HEK293 (cell line): Measurements from ENCODE around the gene TLL2.
A peak's percentile ranks its signal among the peaks of the same experiment; 100 is the strongest.

Source experiments
- CTCF ChIA-PET: fragments of 350-600 bp; formaldehyde crosslinking; extraction: SDS; loops from one replicate; lab custom pipeline; 2021; ENCODE audit warnings: antibody characterized with exemption; lab: Yijun Ruan, JAX
- POLR2A ChIA-PET: fragments of 300-600 bp; formaldehyde crosslinking; extraction: SDS; loops from one replicate; lab custom pipeline; 2020; ENCODE audit warnings: antibody characterized with exemption, inconsistent platforms; lab: Yijun Ruan, JAX
- H3K27ac ChIP-seq: fragments of 200-500 bp; sonication (Bioruptor generic); 2 replicates; pipeline ENCODE4 v1.5.1; 2014; ENCODE audit warnings: low read depth, low read length, control low read depth, inconsistent platforms; ENCODE audit errors: extremely low read depth
- H3K36me3 ChIP-seq, 2 experiments: fragments of 200-500 bp in 1 of 2; sonication (Bioruptor generic) in 1 of 2; 1 replicate in 1 of 2; 2 replicates in 1 of 2; pipeline ENCODE4 v1.5.1; 2014 to 2017; ENCODE audit warnings: inconsistent platforms in 2 of 2, low read length in 2 of 2; ENCODE audit not compliant: control insufficient read depth in 2 of 2, insufficient read depth in 1 of 2
- H3K4me1 ChIP-seq: fragments of 200-500 bp; sonication (Bioruptor generic); 2 replicates; pipeline ENCODE4 v1.5.1; 2014; ENCODE audit warnings: mild to moderate bottlenecking, low read length, inconsistent platforms; ENCODE audit not compliant: control insufficient read depth, insufficient read depth
- H3K4me3 ChIP-seq: 2 replicates; pipeline ENCODE4 v1.5.1; 2011; ENCODE audit warnings: low read depth, mild to moderate bottlenecking, control low read depth, low read length, moderate library complexity
- H3K9me3 ChIP-seq: fragments of 200-500 bp; sonication (Bioruptor generic); 2 replicates; pipeline ENCODE4 v1.5.1; 2014; ENCODE audit warnings: low read depth, low read length, inconsistent platforms; ENCODE audit not compliant: control insufficient read depth, insufficient read depth
- GFI1B ChIP-seq: fragments of 450-650 bp; formaldehyde crosslinking; IDR thresholded peaks from 2 replicates; pipeline ENCODE4 v1.5.1; 2016; ENCODE audit warnings: missing biosample characterization, missing genetic modification characterization
- PRDM1 ChIP-seq: fragments of 450-650 bp; formaldehyde crosslinking; IDR thresholded peaks from 2 replicates; pipeline ENCODE4; 2016; ENCODE audit warnings: missing biosample characterization, missing genetic modification characterization
- SP2 ChIP-seq: fragments of 450-650 bp; formaldehyde crosslinking; IDR thresholded peaks from 2 replicates; pipeline ENCODE4 v1.5.1; 2016; ENCODE audit warnings: missing biosample characterization, missing genetic modification characterization
- TCF7L2 ChIP-seq: IDR thresholded peaks from 2 replicates; pipeline ENCODE4 v1.6.1; 2011; ENCODE audit warnings: low read depth, mild to moderate bottlenecking, inconsistent platforms, low read length, moderate library complexity, borderline replicate concordance
- ZIC2 ChIP-seq: fragments of 450-650 bp; formaldehyde crosslinking; IDR thresholded peaks from 2 replicates; pipeline ENCODE4 v1.5.1; 2016; ENCODE audit warnings: missing biosample characterization, missing genetic modification characterization
- ZNF146 ChIP-seq: fragments of 450-650 bp; formaldehyde crosslinking; IDR thresholded peaks from 2 replicates; pipeline ENCODE4 v1.5.1; 2016; ENCODE audit warnings: missing biosample characterization, missing genetic modification characterization
- ZNF155 ChIP-seq: fragments of 450-650 bp; formaldehyde crosslinking; IDR thresholded peaks from 2 replicates; pipeline ENCODE4 v1.5.1; 2016; ENCODE audit warnings: missing biosample characterization, missing genetic modification characterization
- ZNF211 ChIP-seq: fragments of 450-650 bp; formaldehyde crosslinking; IDR thresholded peaks from 2 replicates; pipeline ENCODE4 v1.5.1; 2016; ENCODE audit warnings: low read depth, missing biosample characterization, missing genetic modification characterization
- ZNF341 ChIP-seq: fragments of 450-650 bp; formaldehyde crosslinking; IDR thresholded peaks from 2 replicates; pipeline ENCODE4; 2016; ENCODE audit warnings: low read depth, missing biosample characterization, missing genetic modification characterization
- ZNF600 ChIP-seq: fragments of 450-650 bp; formaldehyde crosslinking; IDR thresholded peaks from 2 replicates; pipeline ENCODE4 v1.5.1; 2016; ENCODE audit warnings: missing biosample characterization, missing genetic modification characterization
- ZNF777 ChIP-seq: fragments of 450-650 bp; formaldehyde crosslinking; IDR thresholded peaks from 2 replicates; pipeline ENCODE4 v1.5.1; 2017; ENCODE audit warnings: missing biosample characterization, missing genetic modification characterization, borderline replicate concordance
- TF ChIP-seq, protein P1 (sequence below): fragments of 450-650 bp; formaldehyde crosslinking; IDR thresholded peaks from 2 replicates; pipeline ENCODE4 v1.5.1; 2016; ENCODE audit warnings: missing biosample characterization, missing genetic modification characterization, low read depth
- TF ChIP-seq, protein P2 (sequence below): fragments of 450-650 bp; formaldehyde crosslinking; IDR thresholded peaks from 2 replicates; pipeline ENCODE4 v1.5.1; 2016; ENCODE audit warnings: missing biosample characterization, missing genetic modification characterization
- TF ChIP-seq, protein P3 (sequence below): sonication (generic); formaldehyde crosslinking; IDR thresholded peaks from 2 replicates; pipeline ENCODE4 v1.8.1; 2022; ENCODE audit warnings: mild to moderate bottlenecking, moderate library complexity, missing genetic modification reagents
- TF ChIP-seq, protein P4 (sequence below): fragments of 450-650 bp; formaldehyde crosslinking; IDR thresholded peaks from 2 replicates; pipeline ENCODE4 v1.5.1; 2017; ENCODE audit warnings: missing biosample characterization, missing genetic modification characterization
- TF ChIP-seq, protein P5 (sequence below): fragments of 450-650 bp; formaldehyde crosslinking; IDR thresholded peaks from 2 replicates; pipeline ENCODE4 v1.5.1; 2016; ENCODE audit warnings: missing biosample characterization, missing genetic modification characterization
- TF ChIP-seq, protein P6 (sequence below): fragments of 450-650 bp; IDR thresholded peaks from 2 replicates; pipeline ENCODE4 v1.5.1; 2018; ENCODE audit warnings: missing biosample characterization, mild to moderate bottlenecking, missing genetic modification characterization

TLL2 gene

DNA sequence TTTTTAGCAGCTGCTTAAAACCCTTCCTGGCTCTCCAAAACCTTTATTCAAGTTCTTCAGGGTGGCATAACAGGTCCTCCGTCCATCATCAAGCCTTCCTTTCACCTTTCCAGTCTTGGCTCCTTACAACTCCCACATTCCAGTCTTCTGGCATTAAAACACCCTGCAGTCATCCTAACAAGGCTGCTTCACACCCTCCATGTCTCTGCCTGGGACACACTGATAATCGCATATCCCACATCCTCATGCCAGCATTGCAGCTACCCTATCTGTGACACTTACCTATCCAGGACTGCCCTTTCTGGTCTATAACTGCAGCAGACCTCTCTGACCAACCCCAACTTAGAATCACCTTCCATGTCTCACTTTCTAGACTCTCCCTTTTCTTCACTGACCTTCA is 2.6 kb upstream of the TLL2 start:
- POLR2A ChIA-PET: no interaction called here
- no peak overlapping the region for H3K4me3 ChIP-seq
- CTCF ChIA-PET: interaction anchor here (0.7 to 1.3 kb wide), 4 partner anchors 10 to 189 kb away, joined by 3 to 4 read pairs (median 3); no protein-coding TSS in a partner anchor
- H3K9me3 ChIP-seq: no peaks in the 10 kb centered on the region
- peaks cover 5% of the 10 kb centered on the region for H3K4me1 ChIP-seq
- TF ChIP-seq PRDM1 (tag by site-specific recombination) (peak; percentile 60; the same call in 1 of the 2 replicates), ZNF600 (tag by site-specific recombination) (peak; percentile 36; the same call in 1 of the 2 replicates)
- TF ChIP-seq, protein P1, sequence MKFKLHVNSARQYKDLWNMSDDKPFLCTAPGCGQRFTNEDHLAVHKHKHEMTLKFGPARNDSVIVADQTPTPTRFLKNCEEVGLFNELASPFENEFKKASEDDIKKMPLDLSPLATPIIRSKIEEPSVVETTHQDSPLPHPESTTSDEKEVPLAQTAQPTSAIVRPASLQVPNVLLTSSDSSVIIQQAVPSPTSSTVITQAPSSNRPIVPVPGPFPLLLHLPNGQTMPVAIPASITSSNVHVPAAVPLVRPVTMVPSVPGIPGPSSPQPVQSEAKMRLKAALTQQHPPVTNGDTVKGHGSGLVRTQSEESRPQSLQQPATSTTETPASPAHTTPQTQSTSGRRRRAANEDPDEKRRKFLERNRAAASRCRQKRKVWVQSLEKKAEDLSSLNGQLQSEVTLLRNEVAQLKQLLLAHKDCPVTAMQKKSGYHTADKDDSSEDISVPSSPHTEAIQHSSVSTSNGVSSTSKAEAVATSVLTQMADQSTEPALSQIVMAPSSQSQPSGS (tag by site-specific recombination): no peak
- peaks cover 8 to 26% of the 10 kb centered on the region in 2 experiments; a peak in 2 of 3 replicates for H3K36me3 ChIP-seq
- H3K27ac ChIP-seq: no peak overlapping the region

DNA sequence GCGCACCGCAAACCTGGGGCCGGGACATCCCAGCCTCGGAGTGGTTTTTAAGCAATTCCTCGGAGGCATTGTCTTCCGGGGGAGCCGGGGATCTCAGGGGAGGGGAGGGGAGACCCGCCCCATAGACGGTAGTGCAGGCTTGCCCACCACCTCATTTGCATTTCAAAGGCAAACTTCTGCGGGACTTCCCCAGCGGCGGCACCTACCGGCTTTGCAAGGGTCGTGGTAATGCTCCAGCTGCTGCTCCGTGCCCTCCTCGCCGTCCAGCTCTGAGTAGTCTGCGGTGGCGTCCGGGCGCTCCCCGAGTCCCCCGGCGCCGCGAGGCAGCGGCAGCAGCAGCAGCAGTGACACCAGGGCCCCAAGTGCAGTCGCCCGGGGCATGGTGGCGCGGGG is 425 bp downstream of the TLL2 start:
- ChIA-PET POLR2A (interaction anchor here (1.2 kb wide), 2 partner anchors 138 to 556 kb away, joined by 3 read pairs; no protein-coding TSS in a partner anchor), CTCF (interaction anchor here (0.6 to 5.6 kb wide), 20 partner anchors 12 to 371 kb away, joined by 3 to 79 read pairs (median 4); no protein-coding TSS in a partner anchor)
- H3K9me3 ChIP-seq: no peaks in the 10 kb centered on the region
- peaks cover 0 to 3% of the 10 kb centered on the region in 2 experiments; a peak in 1 of 3 replicates for H3K36me3 ChIP-seq
- TF ChIP-seq ZNF155: no peak
- no peak for TF ChIP-seq ZNF211 (tag by site-specific recombination)
- TF ChIP-seq, protein P2, sequence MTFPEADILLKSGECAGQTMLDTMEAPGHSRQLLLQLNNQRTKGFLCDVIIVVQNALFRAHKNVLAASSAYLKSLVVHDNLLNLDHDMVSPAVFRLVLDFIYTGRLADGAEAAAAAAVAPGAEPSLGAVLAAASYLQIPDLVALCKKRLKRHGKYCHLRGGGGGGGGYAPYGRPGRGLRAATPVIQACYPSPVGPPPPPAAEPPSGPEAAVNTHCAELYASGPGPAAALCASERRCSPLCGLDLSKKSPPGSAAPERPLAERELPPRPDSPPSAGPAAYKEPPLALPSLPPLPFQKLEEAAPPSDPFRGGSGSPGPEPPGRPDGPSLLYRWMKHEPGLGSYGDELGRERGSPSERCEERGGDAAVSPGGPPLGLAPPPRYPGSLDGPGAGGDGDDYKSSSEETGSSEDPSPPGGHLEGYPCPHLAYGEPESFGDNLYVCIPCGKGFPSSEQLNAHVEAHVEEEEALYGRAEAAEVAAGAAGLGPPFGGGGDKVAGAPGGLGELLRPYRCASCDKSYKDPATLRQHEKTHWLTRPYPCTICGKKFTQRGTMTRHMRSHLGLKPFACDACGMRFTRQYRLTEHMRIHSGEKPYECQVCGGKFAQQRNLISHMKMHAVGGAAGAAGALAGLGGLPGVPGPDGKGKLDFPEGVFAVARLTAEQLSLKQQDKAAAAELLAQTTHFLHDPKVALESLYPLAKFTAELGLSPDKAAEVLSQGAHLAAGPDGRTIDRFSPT (tag by site-specific recombination): peak; percentile 33
- peak; percentile 46; the same call in 1 of the 2 replicates for TF ChIP-seq TCF7L2
- 0 out of 2 replicates have a peak, but pooled peaks have one; percentile 73 for TF ChIP-seq ZNF777 (tag by site-specific recombination)
- TF ChIP-seq, protein P3, sequence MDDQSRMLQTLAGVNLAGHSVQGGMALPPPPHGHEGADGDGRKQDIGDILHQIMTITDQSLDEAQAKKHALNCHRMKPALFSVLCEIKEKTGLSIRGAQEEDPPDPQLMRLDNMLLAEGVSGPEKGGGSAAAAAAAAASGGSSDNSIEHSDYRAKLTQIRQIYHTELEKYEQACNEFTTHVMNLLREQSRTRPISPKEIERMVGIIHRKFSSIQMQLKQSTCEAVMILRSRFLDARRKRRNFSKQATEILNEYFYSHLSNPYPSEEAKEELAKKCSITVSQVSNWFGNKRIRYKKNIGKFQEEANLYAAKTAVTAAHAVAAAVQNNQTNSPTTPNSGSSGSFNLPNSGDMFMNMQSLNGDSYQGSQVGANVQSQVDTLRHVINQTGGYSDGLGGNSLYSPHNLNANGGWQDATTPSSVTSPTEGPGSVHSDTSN (CRISPR knock-in tag): no peak
- 0 out of 2 replicates have a peak, but pooled peaks have one; percentile 5 for TF ChIP-seq ZIC2
- peak overlapping the region; percentile 46 for H3K4me3 ChIP-seq
- peak overlapping the region; percentile 42; the same call in 1 of the 2 replicates for H3K27ac ChIP-seq
- peaks cover 5% of the 10 kb centered on the region for H3K4me1 ChIP-seq

DNA sequence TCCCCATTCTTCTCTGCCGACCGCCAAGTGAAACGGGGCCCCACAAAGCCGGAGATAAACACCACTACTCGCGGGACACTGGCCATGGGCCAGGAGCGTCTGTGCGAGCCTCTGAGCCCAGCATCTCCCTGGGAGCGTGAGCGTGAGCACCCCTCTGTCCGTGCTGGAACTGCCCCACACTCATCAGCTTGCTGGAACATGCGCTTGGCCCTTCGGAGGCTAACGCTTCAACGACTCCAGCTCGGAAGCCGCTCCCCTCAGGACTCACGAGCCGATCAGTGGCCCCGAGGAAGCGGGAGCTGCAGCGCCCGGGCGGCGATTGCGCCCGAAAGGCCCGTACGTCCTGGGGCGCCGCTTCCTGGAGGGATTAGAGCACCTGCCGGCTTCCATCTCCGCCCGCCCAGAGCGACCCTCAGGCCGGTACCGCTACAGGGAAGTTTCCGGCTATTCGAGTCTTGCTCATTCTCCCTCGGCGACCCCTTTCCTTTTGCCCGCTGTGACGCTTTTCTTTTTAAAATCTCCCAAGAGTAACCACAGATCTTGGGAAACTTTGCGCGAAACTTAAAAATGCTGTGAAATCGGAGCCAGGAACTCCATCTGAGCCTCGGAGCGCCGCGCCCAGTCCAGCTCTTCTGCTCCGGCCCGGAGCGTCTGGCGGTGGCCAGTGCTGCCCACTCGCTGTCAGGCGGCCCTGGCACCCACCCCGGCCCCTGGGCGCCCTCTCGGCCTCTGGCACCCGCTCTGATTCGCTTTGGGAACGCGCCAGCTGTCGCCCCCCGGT is 1.0 kb downstream of the TLL2 start:
- Histone ChIP-seq H3K36me3 (no peaks in the 10 kb centered on the region), H3K4me3 (peak overlapping the region; percentile 46), H3K27ac (no peak overlapping the region), H3K9me3 (no peaks in the 10 kb centered on the region), H3K4me1 (peaks cover 5% of the 10 kb centered on the region)
- POLR2A ChIA-PET: interaction anchor here (1.2 kb wide), 1 partner anchor 137 kb away, joined by 3 read pairs; no protein-coding TSS in a partner anchor
- CTCF ChIA-PET: interaction anchor here (0.6 to 5.6 kb wide), 20 partner anchors 11 to 371 kb away, joined by 3 to 79 read pairs (median 5); no protein-coding TSS in a partner anchor
- TF ChIP-seq ZNF146 (tag by site-specific recombination) (no peak), ZNF341 (peak; percentile 58; the same call in 1 of the 2 replicates), SP2 (tag by site-specific recombination) (peak; percentile 4; the same call in 1 of the 2 replicates), GFI1B (tag by site-specific recombination) (no peak)
- TF ChIP-seq, protein P4, sequence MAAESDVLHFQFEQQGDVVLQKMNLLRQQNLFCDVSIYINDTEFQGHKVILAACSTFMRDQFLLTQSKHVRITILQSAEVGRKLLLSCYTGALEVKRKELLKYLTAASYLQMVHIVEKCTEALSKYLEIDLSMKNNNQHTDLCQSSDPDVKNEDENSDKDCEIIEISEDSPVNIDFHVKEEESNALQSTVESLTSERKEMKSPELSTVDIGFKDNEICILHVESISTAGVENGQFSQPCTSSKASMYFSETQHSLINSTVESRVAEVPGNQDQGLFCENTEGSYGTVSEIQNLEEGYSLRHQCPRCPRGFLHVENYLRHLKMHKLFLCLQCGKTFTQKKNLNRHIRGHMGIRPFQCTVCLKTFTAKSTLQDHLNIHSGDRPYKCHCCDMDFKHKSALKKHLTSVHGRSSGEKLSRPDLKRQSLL (tag by site-specific recombination): peak; percentile 78
- TF ChIP-seq, protein P5, sequence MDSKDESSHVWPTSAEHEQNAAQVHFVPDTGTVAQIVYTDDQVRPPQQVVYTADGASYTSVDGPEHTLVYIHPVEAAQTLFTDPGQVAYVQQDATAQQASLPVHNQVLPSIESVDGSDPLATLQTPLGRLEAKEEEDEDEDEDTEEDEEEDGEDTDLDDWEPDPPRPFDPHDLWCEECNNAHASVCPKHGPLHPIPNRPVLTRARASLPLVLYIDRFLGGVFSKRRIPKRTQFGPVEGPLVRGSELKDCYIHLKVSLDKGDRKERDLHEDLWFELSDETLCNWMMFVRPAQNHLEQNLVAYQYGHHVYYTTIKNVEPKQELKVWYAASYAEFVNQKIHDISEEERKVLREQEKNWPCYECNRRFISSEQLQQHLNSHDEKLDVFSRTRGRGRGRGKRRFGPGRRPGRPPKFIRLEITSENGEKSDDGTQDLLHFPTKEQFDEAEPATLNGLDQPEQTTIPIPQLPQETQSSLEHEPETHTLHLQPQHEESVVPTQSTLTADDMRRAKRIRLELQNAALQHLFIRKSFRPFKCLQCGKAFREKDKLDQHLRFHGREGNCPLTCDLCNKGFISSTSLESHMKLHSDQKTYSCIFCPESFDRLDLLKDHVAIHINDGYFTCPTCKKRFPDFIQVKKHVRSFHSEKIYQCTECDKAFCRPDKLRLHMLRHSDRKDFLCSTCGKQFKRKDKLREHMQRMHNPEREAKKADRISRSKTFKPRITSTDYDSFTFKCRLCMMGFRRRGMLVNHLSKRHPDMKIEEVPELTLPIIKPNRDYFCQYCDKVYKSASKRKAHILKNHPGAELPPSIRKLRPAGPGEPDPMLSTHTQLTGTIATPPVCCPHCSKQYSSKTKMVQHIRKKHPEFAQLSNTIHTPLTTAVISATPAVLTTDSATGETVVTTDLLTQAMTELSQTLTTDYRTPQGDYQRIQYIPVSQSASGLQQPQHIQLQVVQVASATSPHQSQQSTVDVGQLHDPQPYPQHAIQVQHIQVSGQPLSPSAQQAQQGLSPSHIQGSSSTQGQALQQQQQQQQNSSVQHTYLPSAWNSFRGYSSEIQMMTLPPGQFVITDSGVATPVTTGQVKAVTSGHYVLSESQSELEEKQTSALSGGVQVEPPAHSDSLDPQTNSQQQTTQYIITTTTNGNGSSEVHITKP (tag by site-specific recombination): peak; percentile 99
- TF ChIP-seq, protein P6, sequence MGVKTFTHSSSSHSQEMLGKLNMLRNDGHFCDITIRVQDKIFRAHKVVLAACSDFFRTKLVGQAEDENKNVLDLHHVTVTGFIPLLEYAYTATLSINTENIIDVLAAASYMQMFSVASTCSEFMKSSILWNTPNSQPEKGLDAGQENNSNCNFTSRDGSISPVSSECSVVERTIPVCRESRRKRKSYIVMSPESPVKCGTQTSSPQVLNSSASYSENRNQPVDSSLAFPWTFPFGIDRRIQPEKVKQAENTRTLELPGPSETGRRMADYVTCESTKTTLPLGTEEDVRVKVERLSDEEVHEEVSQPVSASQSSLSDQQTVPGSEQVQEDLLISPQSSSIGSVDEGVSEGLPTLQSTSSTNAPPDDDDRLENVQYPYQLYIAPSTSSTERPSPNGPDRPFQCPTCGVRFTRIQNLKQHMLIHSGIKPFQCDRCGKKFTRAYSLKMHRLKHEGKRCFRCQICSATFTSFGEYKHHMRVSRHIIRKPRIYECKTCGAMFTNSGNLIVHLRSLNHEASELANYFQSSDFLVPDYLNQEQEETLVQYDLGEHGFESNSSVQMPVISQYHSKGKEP: no peak
